GM19372 (cell line): ENCODE results near the gene E2F3.
"Not testable (repeated sequence)": the region's sequence is repeated elsewhere in the genome, so short reads cannot be mapped to it uniquely, and the experiment has no call there.

ENCODE experiments used
- ATAC-seq: cut with Tn5 transposase; IDR thresholded peaks from one replicate; pipeline ENCODE4 v1.9.1; 2021; ENCODE audit warnings: mild to moderate bottlenecking, low read depth, moderate library complexity; ENCODE audit not compliant: unreplicated experiment

Gene E2F3

GRCh38 chr6:20492099-20492498 lies 90.4 kb downstream of the E2F3 start:
- no peak for ATAC-seq

DNA sequence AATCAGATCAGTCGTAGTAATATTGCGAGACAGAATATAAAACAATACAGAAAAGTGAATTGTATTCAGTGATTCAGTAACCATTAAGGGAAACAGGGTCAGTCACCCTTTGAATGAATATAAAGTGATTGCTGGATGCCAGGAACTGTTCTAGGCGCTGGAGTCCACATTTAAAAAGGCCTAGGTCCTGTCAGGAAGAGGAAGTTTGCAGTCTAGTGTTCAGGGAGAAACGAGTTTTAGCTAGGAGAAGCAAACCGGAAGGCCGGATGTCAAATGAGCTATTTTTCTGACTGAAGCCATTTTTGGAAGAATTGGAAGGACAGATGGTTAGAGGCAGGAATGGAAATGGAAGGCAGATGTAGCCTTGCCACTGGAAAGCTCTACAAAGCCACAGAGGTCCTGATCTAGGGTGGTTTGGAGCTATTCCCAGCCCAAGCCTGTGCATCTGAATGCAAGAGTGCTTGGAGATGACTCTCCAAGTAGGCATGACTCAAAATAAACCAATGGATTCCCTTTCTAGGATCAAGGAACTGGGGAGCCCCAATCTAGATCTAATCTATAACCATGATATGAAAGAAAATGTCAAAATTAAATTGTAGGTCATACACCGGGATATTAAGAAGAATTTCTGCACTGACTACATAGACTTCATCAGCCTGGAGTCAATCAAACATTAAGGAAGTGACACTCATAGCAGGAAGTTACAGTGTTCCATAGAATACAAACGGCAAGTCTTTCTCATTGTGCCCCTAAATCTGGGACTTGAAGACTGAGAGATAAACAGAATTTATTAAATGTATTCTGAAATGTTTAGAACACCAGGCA lies 95.7 kb downstream of the E2F3 start:
- ATAC-seq: no peak

- ATAC-seq: no peak
These were observed 96.3 kb downstream of the E2F3 start for GRCh38 chr6:20498041-20498385.

GRCh38 chr6:20509212-20509611 lies 107.5 kb downstream of the E2F3 start:
- no peak for ATAC-seq

DNA sequence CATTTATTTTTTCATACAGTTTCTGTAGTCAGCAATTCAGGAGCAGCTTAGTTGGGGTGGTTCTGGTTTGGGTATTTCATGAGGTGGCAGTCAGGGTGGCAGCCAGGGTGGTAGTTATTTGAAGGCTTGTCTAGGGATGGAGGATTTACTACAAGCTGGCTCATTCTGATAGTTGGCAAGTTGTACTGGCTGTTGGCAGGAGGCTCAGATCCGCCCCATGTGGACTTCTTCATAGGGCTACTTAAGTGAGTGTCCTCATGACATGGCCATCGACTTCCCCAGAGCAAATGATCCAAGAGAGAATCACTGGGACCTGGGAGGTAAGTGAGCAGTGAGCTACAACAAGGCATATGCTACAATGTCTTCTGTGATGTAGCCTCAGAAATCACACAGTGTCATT lies 110.2 kb downstream of the E2F3 start:
- no peak for ATAC-seq

- ATAC-seq: not testable (repeated sequence)
These were observed 123.5 kb downstream of the E2F3 start for GRCh38 chr6:20525208-20525607.

DNA sequence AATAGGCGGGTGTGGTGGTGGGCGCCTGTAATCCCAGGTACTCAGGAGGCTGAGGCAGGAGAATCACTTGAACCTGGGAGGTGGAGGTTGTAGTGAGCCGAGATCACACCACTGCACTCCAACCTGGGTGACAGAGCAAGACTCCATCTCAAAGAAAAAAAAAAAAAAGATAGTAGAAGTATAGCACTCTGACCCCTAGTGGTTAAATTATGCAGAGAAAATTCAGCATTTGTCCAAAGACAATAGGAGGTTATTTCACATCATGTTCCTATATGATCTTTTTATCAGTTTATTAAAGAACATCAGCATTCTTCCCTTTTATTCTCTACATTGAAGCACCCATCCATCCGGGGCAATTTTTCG lies 127.4 kb downstream of the E2F3 start:
- peak; percentile 68 for ATAC-seq

DNA sequence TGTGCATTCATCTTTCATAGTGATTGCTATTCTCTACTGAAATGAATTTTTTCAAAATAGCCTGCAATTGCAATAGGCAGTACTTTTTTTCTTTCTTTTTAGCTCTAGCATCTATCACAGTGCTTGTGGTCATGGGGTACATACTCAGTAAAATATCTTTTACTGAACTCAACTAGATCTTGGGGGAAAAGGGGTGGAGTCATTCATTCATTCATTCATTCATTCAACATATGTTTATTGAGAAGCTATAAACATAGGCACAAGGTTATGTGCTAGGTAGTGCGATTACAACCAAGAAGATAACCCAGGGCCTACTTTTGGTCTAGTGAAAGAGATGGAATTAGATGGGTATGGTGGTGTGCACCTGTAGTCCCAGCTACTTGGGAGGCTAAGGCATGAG lies 131.2 kb downstream of the E2F3 start:
- no peak for ATAC-seq

GRCh38 chr6:20533746-20534294 lies 132.1 kb downstream of the E2F3 start:
- peak; percentile 13 for ATAC-seq

- peak; percentile 86 for ATAC-seq
These were observed 132.9 kb downstream of the E2F3 start, which contains the start of gene CDKAL1 for GRCh38 chr6:20534295-20535262. Gene CDKAL1 (plus strand): TSS chr6:20534457. CDS start chr6:20546351, 11,894 bp downstream.

GRCh38 chr6:20538131-20538662 lies 136.5 kb downstream of the E2F3 start:
- no peak for ATAC-seq

- ATAC-seq: no peak
These were observed 137.2 kb downstream of the E2F3 start for GRCh38 chr6:20538907-20539306.

DNA sequence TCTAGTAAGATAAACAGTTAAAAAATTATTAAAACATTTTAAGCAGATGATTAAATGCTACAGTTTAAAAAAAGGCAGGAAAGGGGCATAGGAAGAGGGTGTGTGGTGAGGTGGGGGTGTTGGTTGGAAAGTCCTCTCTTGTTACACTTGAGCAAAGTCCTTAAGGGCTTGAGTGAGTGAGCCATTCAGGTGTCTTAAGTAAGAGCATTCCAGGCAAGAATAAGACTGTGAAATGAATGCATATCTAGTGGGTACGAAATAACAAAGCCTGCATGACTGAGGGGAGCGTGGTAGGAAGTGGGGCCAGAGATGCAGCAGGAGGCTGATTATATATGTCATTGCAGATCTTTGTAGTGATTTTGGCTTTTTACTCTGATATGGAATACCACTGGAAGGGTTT lies 137.7 kb downstream of the E2F3 start:
- ATAC-seq: no peak

DNA sequence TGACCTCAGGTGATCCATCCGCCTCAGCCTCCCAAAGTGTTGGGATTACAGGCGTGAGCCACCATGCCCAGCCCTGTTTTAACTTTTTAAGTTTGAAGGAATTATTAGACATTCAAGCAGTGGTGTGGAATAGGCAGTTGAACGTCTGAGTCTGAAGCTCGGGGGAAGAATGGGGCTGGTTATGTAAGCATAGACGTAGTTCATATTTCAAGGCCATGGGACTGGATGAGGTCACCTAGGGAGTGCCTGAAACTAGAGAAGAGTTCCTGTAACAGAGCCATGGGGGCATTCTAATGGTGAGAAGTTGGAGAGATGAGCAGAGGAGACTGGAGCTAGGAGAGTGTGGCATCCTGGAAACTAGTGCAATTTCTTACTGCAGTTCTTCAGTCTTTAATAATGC lies 139.0 kb downstream of the E2F3 start:
- ATAC-seq: no peak

- ATAC-seq: no peak
These were observed 139.7 kb downstream of the E2F3 start for GRCh38 chr6:20541382-20541781.

DNA sequence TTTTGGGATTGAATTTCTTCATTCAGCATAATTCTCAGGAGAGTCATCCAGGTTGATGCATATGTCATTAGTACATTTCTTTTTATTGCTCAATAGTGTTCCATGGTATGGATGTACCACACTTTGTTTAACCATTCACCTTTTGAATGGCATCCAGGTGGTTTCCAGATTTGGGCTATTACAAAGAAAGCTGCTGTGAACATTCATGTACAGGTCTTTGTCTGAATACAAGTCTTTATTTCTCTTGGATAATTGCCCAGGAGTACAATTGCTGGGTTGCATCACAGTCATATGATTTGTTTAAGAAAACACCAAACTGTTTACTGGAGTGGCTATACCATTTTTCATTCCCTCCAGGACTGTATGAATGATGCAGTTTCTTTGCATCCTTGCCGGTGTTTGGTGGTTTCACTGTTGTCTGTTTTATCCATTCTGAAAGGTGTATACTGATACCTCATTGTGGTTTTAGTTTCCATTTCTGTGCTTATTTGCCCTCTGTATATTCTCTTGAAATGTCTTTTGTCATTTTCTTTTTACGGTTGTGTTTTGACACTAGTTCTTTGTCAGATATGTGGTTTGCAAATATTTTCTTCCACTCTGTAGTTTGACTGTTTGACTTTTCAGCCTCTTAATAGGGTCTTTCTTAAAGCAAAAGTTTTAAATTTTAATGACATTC lies 141.4 kb downstream of the E2F3 start:
- peak; percentile 99 for ATAC-seq
